Keratinocyte (primary cell): ENCODE measurements around the gene TUBGCP6. TPM values are rescaled to one million over a fixed set of nuclear protein-coding genes. Genes with fewer than 3 reads are reported as not detected.
A peak's percentile ranks its signal among the peaks of the same experiment; 100 is the strongest.

Source experiments
- DNase-seq: peaks from one replicate; pipeline ENCODE4 v3.0.0-alpha.2; 2011; ENCODE audit warnings: low read depth, missing footprints, low spot score
- FAIRE-seq: peaks from 2 replicates; lab custom pipeline; 2011; peaks lifted over from hg19 to GRCh38; lab: Jason Lieb, UNC
- H2AFZ ChIP-seq: 2 replicates; pipeline ENCODE4 v1.6.0; 2012; ENCODE audit warnings: low read length, control low read depth, inconsistent platforms; ENCODE audit not compliant: control insufficient read depth
- H3K27ac ChIP-seq: 2 replicates; pipeline ENCODE4 v1.5.1; 2011; ENCODE audit warnings: low read length; ENCODE audit not compliant: control insufficient read depth, insufficient read depth
- H3K27me3 ChIP-seq: 3 replicates; pipeline ENCODE4 v1.6.0; 2011; ENCODE audit warnings: low read length; ENCODE audit not compliant: control insufficient read depth, insufficient read depth; ENCODE audit errors: extremely low read depth
- H3K36me3 ChIP-seq, 2 experiments: 2 replicates in 1 of 2; 3 replicates in 1 of 2; pipeline ENCODE4 v1.5.1; 2011; ENCODE audit warnings: low read length in 2 of 2, mild to moderate bottlenecking in 1 of 2; ENCODE audit not compliant: control insufficient read depth in 2 of 2, insufficient read depth in 2 of 2; ENCODE audit errors: extremely low read depth in 1 of 2
- H3K4me1 ChIP-seq: 3 replicates; pipeline ENCODE4 v1.5.1; 2011; ENCODE audit warnings: low read length; ENCODE audit not compliant: control insufficient read depth, insufficient read depth; ENCODE audit errors: extremely low read depth
- H3K4me2 ChIP-seq: 3 replicates; pipeline ENCODE4 v1.6.0; 2011; ENCODE audit warnings: low read depth, low read length; ENCODE audit not compliant: control insufficient read depth, insufficient read depth; ENCODE audit errors: extremely low read depth
- H3K4me3 ChIP-seq, 3 experiments: fragments of 200-600 bp in 1 of 3; sonication (generic) in 1 of 3; 2 replicates in 2 of 3; 3 replicates in 1 of 3; pipeline ENCODE4 v1.5.1; 2011 to 2016; ENCODE audit warnings: low read length in 3 of 3, mild to moderate bottlenecking in 3 of 3, control low read depth in 2 of 3, inconsistent platforms in 1 of 3, low read depth in 1 of 3, mixed read lengths in 1 of 3, mixed run types in 1 of 3, moderate library complexity in 1 of 3; ENCODE audit not compliant: control insufficient read depth in 2 of 3, insufficient read depth in 2 of 3; ENCODE audit errors: extremely low read depth in 1 of 3
- H3K79me2 ChIP-seq: 2 replicates; pipeline ENCODE4 v1.6.0; 2012; ENCODE audit warnings: low read length; ENCODE audit not compliant: control insufficient read depth, insufficient read depth
- H3K9ac ChIP-seq: 3 replicates; pipeline ENCODE4 v1.6.0; 2011; ENCODE audit warnings: low read length; ENCODE audit not compliant: control insufficient read depth, insufficient read depth; ENCODE audit errors: extremely low read depth
- H3K9me1 ChIP-seq: 3 replicates; pipeline ENCODE4 v1.6.0; 2011; ENCODE audit warnings: low read length; ENCODE audit not compliant: control insufficient read depth, insufficient read depth; ENCODE audit errors: extremely low read depth
- H3K9me3 ChIP-seq: 2 replicates; pipeline ENCODE4 v1.5.1; 2012; ENCODE audit warnings: low read depth, low read length; ENCODE audit not compliant: control insufficient read depth
- H4K20me1 ChIP-seq: 3 replicates; pipeline ENCODE4 v1.6.0; 2011; ENCODE audit warnings: low read length; ENCODE audit not compliant: control insufficient read depth, insufficient read depth; ENCODE audit errors: extremely low read depth
- CTCF ChIP-seq, 3 experiments: IDR thresholded peaks in 1 of 3; conservative IDR thresholded peaks in 1 of 3; optimal IDR thresholded peaks in 1 of 3; 2 replicates in 2 of 3; 3 replicates in 1 of 3; pipeline versions ENCODE3 to v1.5.1; 2011; ENCODE audit warnings: low read length in 3 of 3, mild to moderate bottlenecking in 3 of 3, moderate library complexity in 2 of 3, control low read depth in 1 of 3, inconsistent platforms in 1 of 3; ENCODE audit not compliant: insufficient read depth in 2 of 3; ENCODE audit errors: extremely low read depth in 1 of 3
- EZH2 ChIP-seq: IDR thresholded peaks from one replicate; pipeline ENCODE4 v1.6.1; 2012; ENCODE audit warnings: inconsistent platforms, mild to moderate bottlenecking, low read length, moderate library complexity
- dilution Hi-C: fragments of 300-500 bp; cut with MboI; formaldehyde crosslinking; loops from one replicate; pipeline ENCODE4 v1.7.0; 2020; ENCODE audit warnings: low sequenced_read_pairs; ENCODE audit not compliant: extremely low pct_ligation_motif_present
- polyA plus RNA-seq, 5 experiments: library from polyadenylated mRNA; depleted of rRNA in 3 of 5; stranded (reverse) in 3 of 5; stranded (forward) in 1 of 5; unstranded in 1 of 5; fragments of >200 nt; gene quantifications; 1 replicate in 1 of 5; 2 replicates in 3 of 5; 3 replicates in 1 of 5; pipeline versions ENCODE4 v1.2.1 to v1.2.3, GENCODE V29; 2011 to 2012; ENCODE audit warnings: missing spikeins in 2 of 5, low read depth in 1 of 5, low replicate concordance in 1 of 5

TUBGCP6 gene
- polyA plus RNA-seq, 1 donor (not counting 4 experiments of a cell fraction or from before 2014, with no cell fraction given), result 10.1 TPM

GRCh38 chr22:50281384-50281760 lies 36.5 kb upstream of the TUBGCP6 start:
- Histone ChIP-seq H3K4me2 (peak overlapping the region; percentile 69), H3K4me1 (peaks cover 18% of the 10 kb centered on the region), H3K4me3 (no peak overlapping the region), H4K20me1 (no peaks in the 10 kb centered on the region), H3K36me3 (peaks cover 28 to 35% of the 10 kb centered on the region in 2 experiments), H2AFZ (no peak overlapping the region), H3K27me3 (no peaks in the 10 kb centered on the region), H3K79me2 (peaks cover 13% of the 10 kb centered on the region), H3K9me1 (no peaks in the 10 kb centered on the region), H3K27ac (no peak overlapping the region), H3K9ac (peak overlapping the region; percentile 54), H3K9me3 (peaks cover under 1% of the 10 kb centered on the region)
- dilution Hi-C loops, result no loop called here
- no peak for FAIRE-seq
- no peak for TF ChIP-seq CTCF (optimal IDR thresholded peaks at IDR 0.05 in 1 of 3, IDR thresholded peaks at IDR 0.05 in 1 of 3, conservative IDR thresholded peaks at IDR 0.05 in 1 of 3; ENCODE audit: extremely low read depth in 1 of 3, insufficient read depth in 2 of 3, low read length in 3 of 3)
- no peak for TF ChIP-seq EZH2
- no peak for DNase-seq

- Histone ChIP-seq H4K20me1 (no peaks in the 10 kb centered on the region), H3K9me3 (peaks cover 2% of the 10 kb centered on the region), H3K9ac (no peak overlapping the region), H3K4me1 (peaks cover 18% of the 10 kb centered on the region), H3K79me2 (peaks cover 10% of the 10 kb centered on the region), H3K27ac (no peak overlapping the region), H3K27me3 (no peaks in the 10 kb centered on the region), H3K4me3 (no peak overlapping the region), H3K9me1 (no peaks in the 10 kb centered on the region), H3K36me3 (peaks cover 27 to 35% of the 10 kb centered on the region in 2 experiments), H2AFZ (no peak overlapping the region), H3K4me2 (no peak overlapping the region)
- DNase-seq (no peak), FAIRE-seq (no peak)
- dilution Hi-C loops, result no loop called here
- TF ChIP-seq CTCF (optimal IDR thresholded peaks at IDR 0.05 in 1 of 3, IDR thresholded peaks at IDR 0.05 in 1 of 3, conservative IDR thresholded peaks at IDR 0.05 in 1 of 3; ENCODE audit: extremely low read depth in 1 of 3, insufficient read depth in 2 of 3, low read length in 3 of 3) (no peak), EZH2 (no peak)
These were observed 36.0 kb upstream of the TUBGCP6 start for GRCh38 chr22:50280708-50281383.
